ENCODE data around the gene DLGAP1. TPM values are rescaled to one million over a fixed set of nuclear protein-coding genes. Genes with fewer than 3 reads are reported as not detected.

The DLGAP1 gene
- total RNA-seq, 4 donors from 2014 or later = 1.2 to 1.4 (median 1.4) TPM

GRCh38 chr18:4106407-4107033 is 348.6 kb downstream of the DLGAP1 start:
- H3K9me3 ChIP-seq = no peaks in the 10 kb centered on the region
- WGBS = 47% methylated on average over 13 of the region's 13 CpGs
- H3K27ac ChIP-seq (replicated peaks in 1 of 4) = no peak overlapping the region
- H3K36me3 ChIP-seq = no peaks in the 10 kb centered on the region
- no peaks in the 10 kb centered on the region for H3K27me3 ChIP-seq
- DNase-seq (ENCODE audit: extremely low spot score) = no peak
- TF ChIP-seq CTCF (IDR thresholded peaks at IDR 0.05) (peak; percentile 35 to 70 (median 55)), POLR2AphosphoS5 (IDR thresholded peaks at IDR 0.05) (no peak)
- no peaks in the 10 kb centered on the region for H3K4me1 ChIP-seq
- intact Hi-C loops (cut with DNase I) = loop anchor here (10.0 kb wide), 1 partner anchor 948 kb away; no protein-coding TSS in a partner anchor
- peak overlapping the region in 2 of 4 donors; percentile 7 to 30 for H3K4me3 ChIP-seq

GRCh38 chr18:4102901-4103300 is 352.2 kb downstream of the DLGAP1 start:
- intact Hi-C loops (cut with DNase I) = loop anchor here (10.0 kb wide), 1 partner anchor 952 kb away; no protein-coding TSS in a partner anchor
- peaks cover 0 to 9% (median 4%) of the 10 kb centered on the region in 4 donors for H3K9me3 ChIP-seq
- no peak overlapping the region for H3K27ac ChIP-seq (replicated peaks in 1 of 4)
- no peaks in the 10 kb centered on the region for H3K36me3 ChIP-seq
- H3K4me1 ChIP-seq = no peaks in the 10 kb centered on the region
- no peaks in the 10 kb centered on the region for H3K27me3 ChIP-seq
- no peak for TF ChIP-seq POLR2AphosphoS5 (IDR thresholded peaks at IDR 0.05)
- TF ChIP-seq EP300 (IDR thresholded peaks at IDR 0.05) = no peak
- TF ChIP-seq CTCF (IDR thresholded peaks at IDR 0.05) = no peak
- no peak for TF ChIP-seq POLR2A (IDR thresholded peaks at IDR 0.05; ENCODE audit: low read depth)
- 94% methylated on average over 1 of the region's 1 CpG for WGBS
- no peak for DNase-seq (ENCODE audit: extremely low spot score)
- H3K4me3 ChIP-seq = no peak overlapping the region

GRCh38 chr18:4101009-4101408 is 354.1 kb downstream of the DLGAP1 start:
- H3K4me3 ChIP-seq = no peak overlapping the region
- DNase-seq (ENCODE audit: extremely low spot score) = no peak
- H3K27ac ChIP-seq (replicated peaks in 1 of 4) = no peak overlapping the region
- H3K36me3 ChIP-seq = no peaks in the 10 kb centered on the region
- H3K9me3 ChIP-seq = peaks cover 0 to 9% (median 4%) of the 10 kb centered on the region in 4 donors
- intact Hi-C loops (cut with DNase I) = loop anchor here (10.0 kb wide), 1 partner anchor 954 kb away; no protein-coding TSS in a partner anchor
- 86% methylated on average over 5 of the region's 5 CpGs for WGBS
- no peak for TF ChIP-seq EP300 (IDR thresholded peaks at IDR 0.05)
- no peak for TF ChIP-seq CTCF (IDR thresholded peaks at IDR 0.05)
- TF ChIP-seq POLR2A (IDR thresholded peaks at IDR 0.05; ENCODE audit: low read depth) = no peak
- TF ChIP-seq POLR2AphosphoS5 (IDR thresholded peaks at IDR 0.05) = no peak
- H3K27me3 ChIP-seq = peaks cover 0 to 3% (median 0%) of the 10 kb centered on the region in 4 donors
- H3K4me1 ChIP-seq = no peaks in the 10 kb centered on the region

- Histone ChIP-seq H3K27me3 (peaks cover 0 to 3% (median 0%) of the 10 kb centered on the region in 4 donors), H3K4me1 (no peaks in the 10 kb centered on the region), H3K4me3 (no peak overlapping the region), H3K36me3 (no peaks in the 10 kb centered on the region), H3K27ac (replicated peaks in 1 of 4) (no peak overlapping the region), H3K9me3 (peaks cover 0 to 9% (median 4%) of the 10 kb centered on the region in 4 donors)
- intact Hi-C loops (cut with DNase I) = no loop called here
- TF ChIP-seq POLR2A (IDR thresholded peaks at IDR 0.05; ENCODE audit: low read depth) = no peak
- TF ChIP-seq EP300 (IDR thresholded peaks at IDR 0.05) = no peak
- no peak for TF ChIP-seq POLR2AphosphoS5 (IDR thresholded peaks at IDR 0.05)
- TF ChIP-seq CTCF (IDR thresholded peaks at IDR 0.05) = no peak
- DNase-seq (ENCODE audit: extremely low spot score) = no peak
- WGBS = 36% methylated on average over 4 of the region's 4 CpGs
Measured at GRCh38 chr18:4096486-4096885, 358.6 kb downstream of the DLGAP1 start.
